ENCODE data around the gene EEF2K. TPM values are rescaled to one million over a fixed set of nuclear protein-coding genes. Genes with fewer than 3 reads are reported as not detected.
"Not testable (repeated sequence)": the region's sequence is repeated elsewhere in the genome, so short reads cannot be mapped to it uniquely, and the experiment has no call there.

EEF2K gene
- total RNA-seq, 4 donors from 2014 or later = 10.6 to 26.9 (median 16.2) TPM

DNA sequence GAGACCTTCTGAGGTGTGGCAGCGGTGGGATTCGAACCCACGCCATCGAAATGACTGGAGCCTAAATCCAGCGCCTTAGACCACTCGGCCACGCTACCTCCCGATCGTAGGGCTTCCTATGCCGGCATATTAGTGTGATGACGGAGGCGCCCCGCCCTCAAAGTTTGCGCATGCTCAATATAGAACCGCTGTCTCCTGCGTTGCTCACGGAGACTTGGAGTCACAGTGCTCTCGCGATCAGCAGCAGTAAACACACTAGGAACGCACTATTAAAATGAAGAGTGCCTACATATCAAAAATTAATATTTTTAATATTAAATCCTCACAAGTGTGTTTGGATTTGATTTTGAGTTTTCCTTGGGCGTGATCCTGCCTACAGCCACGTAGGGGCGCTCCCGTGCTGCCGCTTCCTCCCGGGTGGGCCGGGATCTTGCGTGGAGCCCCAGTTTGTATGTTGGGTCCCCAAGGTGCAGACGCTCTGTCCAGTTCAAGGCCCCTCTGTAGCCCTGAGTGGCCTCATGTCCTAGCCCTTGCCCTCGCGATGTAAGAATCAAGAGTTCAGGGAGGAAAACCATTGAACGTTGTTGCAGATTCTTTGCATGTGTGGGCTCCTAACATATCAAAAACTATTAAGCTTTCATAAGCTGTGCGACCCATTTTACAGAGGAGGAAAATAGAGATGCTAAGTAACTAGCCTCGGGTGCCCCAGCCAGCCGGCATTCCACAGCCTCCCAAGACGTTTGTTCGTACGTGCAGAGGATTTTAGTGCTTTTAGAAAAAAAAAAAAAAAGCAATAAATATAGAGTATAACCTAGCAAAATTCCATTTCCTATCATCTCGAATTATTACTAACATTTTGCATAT, 10.2 kb upstream of the EEF2K start:
- Histone ChIP-seq H3K36me3 (no peaks in the 10 kb centered on the region), H3K4me3 (peak overlapping the region; percentile 28 to 60 (median 54)), H3K27me3 (no peaks in the 10 kb centered on the region), H3K27ac (peak overlapping the region; percentile 67 to 99 (median 81)), H3K4me1 (peaks cover 26 to 70% (median 41%) of the 10 kb centered on the region in 3 donors), H3K9me3 (no peaks in the 10 kb centered on the region)
- peak in 1 of 4 donors; percentile 43 for TF ChIP-seq POLR2A (IDR thresholded peaks at IDR 0.05)
- TF ChIP-seq, protein P1, sequence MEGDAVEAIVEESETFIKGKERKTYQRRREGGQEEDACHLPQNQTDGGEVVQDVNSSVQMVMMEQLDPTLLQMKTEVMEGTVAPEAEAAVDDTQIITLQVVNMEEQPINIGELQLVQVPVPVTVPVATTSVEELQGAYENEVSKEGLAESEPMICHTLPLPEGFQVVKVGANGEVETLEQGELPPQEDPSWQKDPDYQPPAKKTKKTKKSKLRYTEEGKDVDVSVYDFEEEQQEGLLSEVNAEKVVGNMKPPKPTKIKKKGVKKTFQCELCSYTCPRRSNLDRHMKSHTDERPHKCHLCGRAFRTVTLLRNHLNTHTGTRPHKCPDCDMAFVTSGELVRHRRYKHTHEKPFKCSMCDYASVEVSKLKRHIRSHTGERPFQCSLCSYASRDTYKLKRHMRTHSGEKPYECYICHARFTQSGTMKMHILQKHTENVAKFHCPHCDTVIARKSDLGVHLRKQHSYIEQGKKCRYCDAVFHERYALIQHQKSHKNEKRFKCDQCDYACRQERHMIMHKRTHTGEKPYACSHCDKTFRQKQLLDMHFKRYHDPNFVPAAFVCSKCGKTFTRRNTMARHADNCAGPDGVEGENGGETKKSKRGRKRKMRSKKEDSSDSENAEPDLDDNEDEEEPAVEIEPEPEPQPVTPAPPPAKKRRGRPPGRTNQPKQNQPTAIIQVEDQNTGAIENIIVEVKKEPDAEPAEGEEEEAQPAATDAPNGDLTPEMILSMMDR (IDR thresholded peaks at IDR 0.05) = peak; percentile 74 to 96 (median 86)
- no peak for DNase-seq
- intact Hi-C loops (cut with DNase I) = no loop called here
- 2 to 3% methylated on average over 36 to 38 of the region's 39 CpGs for WGBS, 2 donors

DNA sequence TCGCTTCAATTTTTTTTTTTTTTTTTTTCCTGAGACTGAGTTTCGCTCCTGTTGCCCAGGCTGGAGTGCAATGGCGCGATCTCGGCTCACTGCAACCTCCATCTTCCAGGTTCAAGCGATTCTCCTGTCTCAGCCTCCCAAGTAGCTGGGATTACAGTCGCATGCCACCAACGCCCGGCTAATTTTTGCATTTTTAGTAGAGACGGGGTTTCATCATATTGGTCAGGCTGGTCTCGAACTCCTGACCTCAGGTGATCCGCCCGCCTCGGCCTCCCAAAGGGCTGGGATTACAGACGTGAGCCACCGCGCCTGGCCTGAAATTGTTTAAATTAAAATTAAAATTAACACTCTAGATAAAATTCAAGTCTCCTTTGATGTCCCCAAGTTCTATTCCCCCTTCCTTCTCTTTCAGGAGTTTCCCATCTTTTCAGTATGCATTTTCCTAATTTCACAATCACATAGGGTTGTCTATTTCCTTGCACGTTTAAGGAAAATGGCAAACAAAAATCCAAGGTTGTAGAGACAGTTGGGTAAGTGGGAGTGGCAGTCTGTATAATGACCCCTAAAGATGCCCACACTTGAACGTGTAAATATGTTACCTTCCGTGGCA, 9.4 kb upstream of the EEF2K start:
- H3K27me3 ChIP-seq; H3K36me3 ChIP-seq; intact Hi-C loops (cut with DNase I); DNase-seq; H3K9me3 ChIP-seq: not testable (repeated sequence)
- Histone ChIP-seq H3K27ac (peak overlapping the region in 2 of 4 donors; percentile 90 to 99), H3K4me1 (peaks cover 26 to 75% (median 39%) of the 10 kb centered on the region in 3 donors), H3K4me3 (peak overlapping the region in 3 of 4 donors; percentile 53 to 60 (median 55))
- WGBS, 2 donors = 39 to 41% methylated on average over 20 of the region's 20 CpGs

DNA sequence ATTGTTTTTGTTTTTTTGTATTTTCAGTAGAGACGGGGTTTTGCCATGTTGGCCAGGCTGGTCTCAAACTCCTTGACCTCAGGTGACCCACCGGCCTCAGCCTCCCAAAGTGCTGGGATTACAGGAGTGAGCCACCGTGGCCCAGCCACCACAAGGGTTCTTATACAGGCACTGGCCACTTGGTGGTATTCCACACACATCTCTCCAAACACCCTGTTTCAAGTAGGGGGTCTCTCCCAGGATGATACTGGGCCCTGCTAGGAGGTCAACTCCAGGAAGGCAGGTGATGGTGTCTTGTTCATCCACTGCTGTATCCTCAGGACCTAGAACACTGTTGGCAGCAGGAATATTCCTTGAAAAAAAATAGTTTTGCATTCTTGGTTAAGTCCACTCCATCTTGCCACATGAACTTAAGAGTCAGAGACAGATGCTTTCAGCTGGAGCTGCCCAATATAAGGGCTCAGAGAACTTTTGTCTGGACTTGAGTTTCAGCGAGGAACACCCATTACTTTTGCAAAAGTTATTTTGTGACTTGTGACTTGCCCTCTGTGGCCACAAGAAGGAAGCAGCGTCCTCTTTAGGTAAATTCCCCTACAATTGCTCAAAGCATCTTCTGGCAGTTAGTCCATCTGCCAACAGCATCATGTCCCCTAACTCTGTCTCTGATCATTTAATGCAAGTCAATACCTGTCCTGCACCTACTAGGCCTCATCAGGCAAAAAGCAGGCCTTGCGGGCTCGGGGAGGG, 7.4 kb upstream of the EEF2K start:
- Histone ChIP-seq H3K36me3 (no peaks in the 10 kb centered on the region), H3K27me3 (no peaks in the 10 kb centered on the region), H3K4me1 (peaks cover 21 to 63% (median 28%) of the 10 kb centered on the region in 3 donors), H3K4me3 (no peak overlapping the region), H3K27ac (peak overlapping the region; percentile 83 to 91 (median 89)), H3K9me3 (no peaks in the 10 kb centered on the region)
- intact Hi-C loops (cut with DNase I) = no loop called here
- DNase-seq = no peak
- 22 to 51% methylated on average over 2 to 7 of the region's 7 CpGs for WGBS, 2 donors
- TF ChIP-seq, protein P1 (IDR thresholded peaks at IDR 0.05) = no peak
- no peak for TF ChIP-seq POLR2A (IDR thresholded peaks at IDR 0.05)

DNA sequence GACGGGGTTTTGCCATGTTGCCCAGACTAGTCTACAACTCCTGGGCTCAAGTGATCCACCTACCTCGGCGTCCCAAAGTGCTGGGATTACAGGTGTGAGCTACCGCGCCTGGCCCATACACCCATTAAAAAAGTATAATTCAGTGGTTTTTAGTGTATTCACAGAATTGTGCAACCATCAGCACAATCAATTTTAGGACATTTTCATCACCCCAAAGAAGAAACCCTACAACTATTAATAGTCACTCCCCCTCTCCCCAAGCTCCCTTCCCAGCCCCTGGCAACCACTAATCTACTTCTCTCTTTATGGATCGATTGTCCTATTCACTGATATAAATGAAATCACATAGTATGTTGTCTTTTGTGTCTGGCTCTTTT, 3.8 kb upstream of the EEF2K start:
- H3K27ac ChIP-seq = peak overlapping the region in 2 of 4 donors; percentile 51 to 53
- no peak overlapping the region for H3K4me3 ChIP-seq
- 65 to 72% methylated on average over 6 of the region's 6 CpGs for WGBS, 2 donors
- no peaks in the 10 kb centered on the region for H3K27me3 ChIP-seq
- DNase-seq = no peak
- no peaks in the 10 kb centered on the region for H3K9me3 ChIP-seq
- H3K36me3 ChIP-seq = no peaks in the 10 kb centered on the region
- TF ChIP-seq, protein P1 (IDR thresholded peaks at IDR 0.05) = no peak
- no peak for TF ChIP-seq POLR2A (IDR thresholded peaks at IDR 0.05)
- H3K4me1 ChIP-seq = peaks cover 21 to 61% (median 25%) of the 10 kb centered on the region in 3 donors
- intact Hi-C loops (cut with DNase I) = no loop called here

DNA sequence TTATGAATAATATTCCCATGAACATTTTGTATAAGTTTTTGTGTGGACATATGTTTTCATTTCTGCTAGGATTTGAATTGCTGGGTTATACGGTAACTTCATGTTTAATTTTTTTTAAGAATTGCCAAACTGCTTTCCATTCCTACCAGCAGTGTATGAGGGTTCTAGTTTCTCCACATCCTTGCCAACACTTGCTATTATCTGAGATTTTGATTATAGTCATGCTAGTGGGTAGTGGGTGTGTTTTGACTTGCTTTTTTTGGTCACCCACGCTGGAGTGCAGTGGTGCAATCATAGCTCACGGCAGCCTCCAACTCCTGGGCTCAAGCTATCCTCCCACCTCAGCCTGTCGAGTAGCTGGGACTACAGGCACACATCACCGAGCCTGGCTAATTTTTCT, 3.0 kb upstream of the EEF2K start:
- intact Hi-C loops (cut with DNase I) = no loop called here
- Histone ChIP-seq H3K36me3 (no peaks in the 10 kb centered on the region), H3K4me3 (no peak overlapping the region), H3K4me1 (peaks cover 27 to 70% (median 30%) of the 10 kb centered on the region in 3 donors), H3K9me3 (no peaks in the 10 kb centered on the region), H3K27me3 (no peaks in the 10 kb centered on the region), H3K27ac (peak overlapping the region in 1 of 4 donors; percentile 53)
- 56 to 81% methylated on average over 5 of the region's 5 CpGs for WGBS, 2 donors
- DNase-seq = no peak
- no peak for TF ChIP-seq POLR2A (IDR thresholded peaks at IDR 0.05)
